Coronary artery (tissue), 2 donors: Measurements from ENCODE around the gene SLC23A3.
A peak's percentile ranks its signal among the peaks of the same experiment; 100 is the strongest.

Source experiments
- DNase-seq: peaks from one replicate; pipeline ENCODE4 v3.0.0-alpha.2; 2017; ENCODE audit warnings: low spot score
- H3K27ac ChIP-seq, 2 donors: fragments of 200-600 bp; sonication (generic); one replicate each; pipeline ENCODE4 v1.5.1; 2016 to 2019
- H3K4me3 ChIP-seq: fragments of 200-600 bp; sonication (generic); 2 replicates; pipeline ENCODE4 v1.5.1; 2016; ENCODE audit warnings: mild to moderate bottlenecking, moderate library complexity
- TF ChIP-seq, protein P1 (sequence below): fragments of 200-600 bp; sonication (generic); IDR thresholded peaks from one replicate; pipeline ENCODE4 v1.5.1; 2019; ENCODE audit warnings: antibody characterized with exemption

The SLC23A3 gene

DNA sequence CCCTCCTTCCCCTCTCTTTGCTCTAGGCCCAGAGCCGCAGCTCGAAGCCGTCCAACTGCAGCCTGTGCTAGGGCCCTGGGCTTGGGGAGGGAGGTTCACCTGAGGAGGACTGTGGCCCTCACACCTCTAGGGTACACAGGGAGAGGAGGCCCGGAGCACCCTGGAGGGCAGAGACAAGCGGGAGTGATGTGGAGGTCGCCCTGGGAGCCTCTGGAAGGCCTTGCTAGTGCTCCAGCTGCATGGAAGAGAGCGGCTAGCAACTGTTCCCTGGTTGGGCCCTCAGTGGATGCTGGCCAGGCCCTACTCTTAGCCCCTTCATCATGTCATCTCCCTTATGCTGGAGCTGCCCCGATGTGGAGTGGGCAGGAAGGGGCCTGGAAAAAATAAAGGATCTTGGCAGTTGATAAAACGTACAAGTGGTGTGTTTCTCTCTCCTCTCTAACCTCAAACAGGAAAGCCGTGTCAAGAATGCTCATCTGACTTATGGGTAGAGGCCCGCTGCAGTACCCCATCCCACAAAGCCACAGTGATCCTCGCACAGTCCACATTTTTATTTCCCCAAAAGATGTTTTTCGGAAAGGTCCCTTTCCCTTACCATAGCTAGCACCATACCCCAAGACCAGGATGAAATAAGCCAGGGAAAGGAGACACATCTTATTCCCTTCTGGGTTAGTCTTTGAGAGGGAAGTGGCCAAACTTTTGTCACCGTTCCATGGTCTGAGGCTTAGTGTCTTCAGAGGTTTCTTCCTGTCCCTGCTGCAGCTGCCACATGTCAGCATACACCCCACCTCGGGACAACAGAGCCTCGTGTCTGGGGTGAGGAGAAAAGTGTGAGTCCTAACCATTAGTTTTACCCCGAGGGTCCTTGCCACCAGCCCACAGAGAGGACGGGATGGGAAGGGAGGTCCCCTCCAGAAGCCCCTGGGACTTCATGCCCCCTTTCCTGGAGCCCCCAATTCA is 39.7 kb upstream of the SLC23A3 start:
- TF ChIP-seq, protein P1, sequence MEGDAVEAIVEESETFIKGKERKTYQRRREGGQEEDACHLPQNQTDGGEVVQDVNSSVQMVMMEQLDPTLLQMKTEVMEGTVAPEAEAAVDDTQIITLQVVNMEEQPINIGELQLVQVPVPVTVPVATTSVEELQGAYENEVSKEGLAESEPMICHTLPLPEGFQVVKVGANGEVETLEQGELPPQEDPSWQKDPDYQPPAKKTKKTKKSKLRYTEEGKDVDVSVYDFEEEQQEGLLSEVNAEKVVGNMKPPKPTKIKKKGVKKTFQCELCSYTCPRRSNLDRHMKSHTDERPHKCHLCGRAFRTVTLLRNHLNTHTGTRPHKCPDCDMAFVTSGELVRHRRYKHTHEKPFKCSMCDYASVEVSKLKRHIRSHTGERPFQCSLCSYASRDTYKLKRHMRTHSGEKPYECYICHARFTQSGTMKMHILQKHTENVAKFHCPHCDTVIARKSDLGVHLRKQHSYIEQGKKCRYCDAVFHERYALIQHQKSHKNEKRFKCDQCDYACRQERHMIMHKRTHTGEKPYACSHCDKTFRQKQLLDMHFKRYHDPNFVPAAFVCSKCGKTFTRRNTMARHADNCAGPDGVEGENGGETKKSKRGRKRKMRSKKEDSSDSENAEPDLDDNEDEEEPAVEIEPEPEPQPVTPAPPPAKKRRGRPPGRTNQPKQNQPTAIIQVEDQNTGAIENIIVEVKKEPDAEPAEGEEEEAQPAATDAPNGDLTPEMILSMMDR, result no peak
- Histone ChIP-seq H3K4me3 (no peak overlapping the region), H3K27ac (no peak overlapping the region)
- DNase-seq, result no peak

DNA sequence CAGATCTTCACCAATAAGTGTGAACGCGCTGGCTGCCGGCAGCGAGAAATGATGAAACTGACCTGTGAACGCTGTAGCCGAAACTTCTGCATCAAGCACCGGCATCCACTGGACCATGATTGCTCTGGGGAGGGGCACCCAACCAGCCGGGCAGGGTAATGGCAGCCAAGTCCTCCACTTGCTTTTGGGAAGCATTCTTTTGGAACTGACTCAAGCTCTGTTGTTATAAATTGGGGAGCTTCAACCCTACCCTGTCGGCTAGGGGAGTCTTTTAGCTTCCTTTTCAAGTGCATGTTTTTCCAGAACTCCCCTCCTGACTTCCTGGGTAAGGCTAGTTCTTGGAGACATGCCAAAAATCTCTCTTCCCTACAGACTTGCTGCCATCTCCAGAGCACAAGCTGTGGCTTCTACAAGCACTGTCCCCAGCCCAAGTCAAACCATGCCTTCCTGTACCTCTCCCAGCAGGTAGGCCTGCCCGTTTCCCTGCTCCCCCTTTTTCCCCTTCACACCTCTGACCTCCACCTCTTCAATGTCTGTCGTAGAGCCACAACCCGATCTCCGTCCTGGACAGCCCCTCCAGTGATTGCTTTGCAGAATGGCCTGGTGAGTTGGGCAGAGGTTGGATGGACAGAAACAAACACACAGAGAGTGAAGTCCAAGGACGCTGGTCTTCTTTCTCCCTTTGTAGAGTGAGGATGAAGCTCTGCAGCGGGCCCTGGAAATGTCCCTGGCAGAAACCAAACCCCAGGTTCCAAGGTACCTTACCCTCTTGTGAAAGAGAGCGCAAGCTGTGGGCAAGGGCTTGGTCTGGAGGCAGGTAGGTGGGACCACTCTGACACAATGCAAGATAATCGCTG is 38.3 kb upstream of the SLC23A3 start:
- Histone ChIP-seq H3K27ac (peak overlapping the region; percentile 92 to 94), H3K4me3 (peak overlapping the region; percentile 79)
- DNase-seq, result no peak
- TF ChIP-seq, protein P1, result no peak

DNA sequence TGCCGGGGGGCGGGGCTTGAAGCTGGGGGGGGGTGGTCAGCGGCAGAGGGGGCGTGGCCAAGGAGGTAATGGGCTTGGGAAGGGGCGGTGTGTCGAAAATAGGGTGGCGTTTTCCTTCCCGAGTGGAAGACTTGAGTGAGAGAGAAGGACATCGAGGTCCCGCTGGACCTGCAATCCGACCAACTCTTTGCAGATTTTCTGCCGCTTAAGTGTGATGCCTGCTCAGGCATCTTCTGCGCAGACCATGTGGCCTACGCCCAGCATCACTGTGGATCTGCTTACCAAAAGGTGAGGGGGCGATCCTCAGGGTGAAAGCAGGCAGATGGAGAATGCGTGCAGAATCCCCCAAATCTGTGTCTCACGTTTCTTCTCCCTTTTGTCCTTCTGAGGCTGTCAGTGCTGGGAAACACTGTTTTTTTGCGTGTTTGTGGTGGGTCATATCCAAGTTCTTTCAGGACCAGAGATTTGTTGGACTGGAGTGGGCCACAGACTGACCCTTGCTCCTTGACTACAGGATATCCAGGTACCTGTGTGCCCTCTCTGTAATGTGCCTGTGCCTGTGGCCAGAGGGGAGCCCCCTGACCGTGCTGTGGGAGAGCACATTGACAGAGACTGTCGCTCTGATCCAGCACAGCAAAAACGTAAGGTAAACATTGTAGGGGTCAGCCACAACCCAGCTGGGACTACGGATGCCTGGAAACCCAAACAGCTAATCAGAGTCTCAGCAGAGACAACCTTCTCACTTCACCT is 37.5 kb upstream of the SLC23A3 start:
- H3K27ac ChIP-seq, result peak overlapping the region; percentile 92 to 94
- peak overlapping the region; percentile 79 for H3K4me3 ChIP-seq
- TF ChIP-seq, protein P1, result no peak
- no peak for DNase-seq

DNA sequence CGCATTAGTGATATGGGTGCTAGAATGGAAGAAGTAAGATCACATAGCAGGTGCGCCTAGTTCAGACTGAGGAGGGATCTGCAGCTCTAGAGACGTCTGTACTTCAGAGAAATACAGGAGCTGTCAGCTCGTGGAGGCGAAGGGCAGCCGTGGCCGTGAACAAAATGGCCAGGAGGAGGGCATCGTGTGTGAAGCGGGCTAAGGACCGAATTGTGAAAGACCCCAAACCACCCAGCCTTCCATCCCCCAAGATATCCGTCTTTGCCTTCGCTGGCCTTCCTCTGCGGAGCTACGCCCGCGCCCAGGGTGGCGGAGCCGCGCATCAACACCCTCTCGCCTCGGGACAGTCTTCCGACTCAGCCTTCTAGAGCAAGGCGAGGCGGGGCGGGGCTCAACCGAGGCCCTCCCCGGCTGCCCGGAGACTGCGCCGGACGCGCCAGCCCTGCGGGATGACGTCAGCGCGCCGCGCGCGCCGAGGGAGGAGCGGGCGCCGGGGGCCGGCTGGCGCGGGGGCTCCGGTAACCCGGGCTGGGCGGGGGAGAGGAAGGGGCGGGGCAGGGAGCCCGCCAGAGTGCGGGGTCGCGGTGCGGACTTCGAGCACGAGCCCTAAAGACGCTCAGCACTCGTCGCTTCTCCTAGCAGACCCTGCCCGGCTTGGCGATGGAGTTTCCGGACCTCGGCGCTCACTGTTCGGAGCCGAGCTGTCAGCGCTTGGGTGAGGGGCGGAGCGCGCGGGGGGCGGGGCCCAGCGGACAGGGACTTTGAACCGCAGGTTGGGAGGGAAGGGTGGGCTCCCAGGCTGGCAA is 36.7 kb upstream of the SLC23A3 start, which contains the start of gene ZFAND2B:
Gene ZFAND2B (plus strand): TSS at position 455 of the 806 bp plus-strand sequence. CDS start 206 bp downstream, at position 661.
- TF ChIP-seq, protein P1, result no peak
- peak; percentile 96 for DNase-seq
- Histone ChIP-seq H3K27ac (peak within 1 kb of the TSS; percentile 92 to 94), H3K4me3 (peak within 1 kb of the TSS; percentile 79)

DNA sequence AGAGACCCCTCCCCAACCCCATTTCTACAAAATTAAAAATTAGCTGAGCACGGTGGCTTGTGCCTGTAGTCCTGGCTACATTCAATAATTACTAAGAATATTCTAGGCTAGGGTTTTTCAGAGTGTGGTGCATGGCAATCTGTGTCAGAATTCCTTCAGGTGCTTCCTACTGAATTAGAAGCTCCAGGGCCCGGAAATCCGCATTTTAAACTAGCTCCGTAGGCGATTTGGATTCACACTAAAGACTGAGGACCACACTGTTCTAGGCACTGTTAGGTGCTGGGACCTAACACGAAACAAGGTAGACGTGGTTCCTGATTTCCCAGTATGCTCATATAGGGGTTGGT is 36.1 kb upstream of the SLC23A3 start:
- no peak for DNase-seq
- Histone ChIP-seq H3K27ac (peak overlapping the region; percentile 92 to 94), H3K4me3 (peak overlapping the region; percentile 79)
- TF ChIP-seq, protein P1, result no peak

DNA sequence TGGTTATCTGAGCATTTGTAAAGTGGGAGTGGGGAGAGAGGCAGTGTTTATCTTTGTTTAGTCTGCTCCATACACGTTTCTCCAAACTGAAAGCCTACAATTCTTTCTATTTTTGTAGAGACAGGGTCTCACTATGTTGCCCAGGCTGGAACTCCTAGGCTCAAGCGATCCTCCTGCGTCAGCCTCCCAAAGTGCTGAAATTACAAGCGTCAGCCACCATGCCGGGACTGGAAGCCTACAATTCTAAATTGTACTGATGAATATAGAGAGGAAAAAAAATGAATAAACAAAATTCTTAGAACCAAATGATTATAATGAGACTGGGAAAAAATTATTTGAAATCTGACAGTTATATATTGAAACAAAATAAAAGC is 35.3 kb upstream of the SLC23A3 start:
- H3K4me3 ChIP-seq, result no peak overlapping the region
- no peak for DNase-seq
- H3K27ac ChIP-seq, result no peak overlapping the region
- TF ChIP-seq, protein P1, result no peak
